A549 (cell line): Measurements from ENCODE around the gene HNMT.

Experiments used
- CTCF ChIP-seq: fragments of >200 bp; sonication (Bioruptor Twin); formaldehyde crosslinking; IDR thresholded peaks from 3 replicates; pipeline ENCODE4 v1.5.1; 2016
- USF2 ChIP-seq: fragments of 450-650 bp; IDR thresholded peaks from 2 replicates; pipeline ENCODE4 v1.6.1; 2014; ENCODE audit warnings: antibody characterized with exemption

GRCh38 chr2:137940154-137940553 is 24.1 kb upstream of the HNMT start:
- TF ChIP-seq USF2 (no peak), CTCF (no peak)
